Measurements from ENCODE around the gene FAF2.
"Not testable (repeated sequence)": the region's sequence is repeated elsewhere in the genome, so short reads cannot be mapped to it uniquely, and the experiment has no call there.

The FAF2 gene

GRCh38 chr5:176454724-176455394 lies 6.7 kb downstream of the FAF2 start:
- in situ Hi-C loops (cut with MboI; ENCODE audit: low sequenced_read_pairs): no loop called here

GRCh38 chr5:176458904-176459561 lies 10.8 kb downstream of the FAF2 start:
- in situ Hi-C loops (cut with MboI; ENCODE audit: low sequenced_read_pairs): no loop called here

GRCh38 chr5:176461349-176461748 lies 13.2 kb downstream of the FAF2 start:
- in situ Hi-C loops (cut with MboI; ENCODE audit: low sequenced_read_pairs): no loop called here

GRCh38 chr5:176463113-176463764 lies 15.1 kb downstream of the FAF2 start:
- in situ Hi-C loops (cut with MboI; ENCODE audit: low sequenced_read_pairs): no loop called here

GRCh38 chr5:176466245-176466871 lies 18.2 kb downstream of the FAF2 start:
- in situ Hi-C loops (cut with MboI; ENCODE audit: low sequenced_read_pairs): no loop called here

GRCh38 chr5:176469296-176469695 lies 21.1 kb downstream of the FAF2 start:
- in situ Hi-C loops (cut with MboI; ENCODE audit: low sequenced_read_pairs): no loop called here

GRCh38 chr5:176470539-176470938 lies 22.4 kb downstream of the FAF2 start:
- in situ Hi-C loops (cut with MboI; ENCODE audit: low sequenced_read_pairs): no loop called here

- in situ Hi-C loops (cut with MboI; ENCODE audit: low sequenced_read_pairs): no loop called here
These were observed 22.9 kb downstream of the FAF2 start for GRCh38 chr5:176471098-176471497.

- in situ Hi-C loops (cut with MboI; ENCODE audit: low sequenced_read_pairs): no loop called here
These were observed 25.3 kb downstream of the FAF2 start for GRCh38 chr5:176473335-176474006.

- in situ Hi-C loops (cut with MboI; ENCODE audit: low sequenced_read_pairs): no loop called here
These were observed 26.3 kb downstream of the FAF2 start for GRCh38 chr5:176474476-176474875.

- in situ Hi-C loops (cut with MboI; ENCODE audit: low sequenced_read_pairs): no loop called here
These were observed 33.5 kb downstream of the FAF2 start for GRCh38 chr5:176481711-176482110.

GRCh38 chr5:176485176-176485575 lies 37.0 kb downstream of the FAF2 start:
- in situ Hi-C loops (cut with MboI; ENCODE audit: low sequenced_read_pairs): no loop called here

GRCh38 chr5:176486189-176486757 lies 38.1 kb downstream of the FAF2 start:
- in situ Hi-C loops (cut with MboI; ENCODE audit: low sequenced_read_pairs): no loop called here

GRCh38 chr5:176487160-176487559 lies 39.0 kb downstream of the FAF2 start:
- in situ Hi-C loops (cut with MboI; ENCODE audit: low sequenced_read_pairs): not testable (repeated sequence)

GRCh38 chr5:176489077-176489476 lies 40.9 kb downstream of the FAF2 start:
- in situ Hi-C loops (cut with MboI; ENCODE audit: low sequenced_read_pairs): no loop called here

GRCh38 chr5:176490301-176490700 lies 42.1 kb downstream of the FAF2 start:
- in situ Hi-C loops (cut with MboI; ENCODE audit: low sequenced_read_pairs): no loop called here

GRCh38 chr5:176491101-176491502 lies 42.9 kb downstream of the FAF2 start:
- in situ Hi-C loops (cut with MboI; ENCODE audit: low sequenced_read_pairs): no loop called here

GRCh38 chr5:176491901-176492300 lies 43.7 kb downstream of the FAF2 start:
- in situ Hi-C loops (cut with MboI; ENCODE audit: low sequenced_read_pairs): no loop called here

GRCh38 chr5:176492431-176492830 lies 44.2 kb downstream of the FAF2 start:
- in situ Hi-C loops (cut with MboI; ENCODE audit: low sequenced_read_pairs): no loop called here

GRCh38 chr5:176497852-176498251 lies 49.7 kb downstream of the FAF2 start:
- in situ Hi-C loops (cut with MboI; ENCODE audit: low sequenced_read_pairs): no loop called here

GRCh38 chr5:176499273-176499672 lies 51.1 kb downstream of the FAF2 start:
- in situ Hi-C loops (cut with MboI; ENCODE audit: low sequenced_read_pairs): no loop called here
